ENCODE data around the gene LANCL3.

GRCh38 chrX:37722595-37722994, 151.1 kb downstream of the LANCL3 start:
- TF ChIP-seq CTCF (IDR thresholded peaks at IDR 0.05) (no peak), POLR2A (IDR thresholded peaks at IDR 0.05) (no peak)

Data from heart left ventricle (tissue), 13 donors.